ENCODE measurements around the gene FLNB.

GRCh38 chr3:58190882-58191281 is 182.7 kb downstream of the FLNB start:
- no peak for TF ChIP-seq NR2C2 (CRISPR knock-in tag; IDR thresholded peaks at IDR 0.05)
- TF ChIP-seq AR (CRISPR knock-in tag; IDR thresholded peaks at IDR 0.05) = no peak
- no peak for TF ChIP-seq ZNF423 (CRISPR knock-in tag; IDR thresholded peaks at IDR 0.05)
- no peak for TF ChIP-seq CTCF (IDR thresholded peaks at IDR 0.05)
- TF ChIP-seq NFE2L1 (CRISPR knock-in tag; IDR thresholded peaks at IDR 0.05) = no peak
- TF ChIP-seq E2F4 (CRISPR knock-in tag; IDR thresholded peaks at IDR 0.05; ENCODE audit: borderline replicate concordance, low read depth) = no peak
